GM18526 (cell line): ENCODE data around the gene ASAP2.

Experiments
- POLR2A ChIP-seq: IDR thresholded peaks from 3 replicates; pipeline ENCODE4 v1.6.1; 2011; ENCODE audit not compliant: insufficient read length; ENCODE audit errors: extremely low read depth

ASAP2 gene

GRCh38 chr2:9417725-9418124 is 211.1 kb downstream of the ASAP2 start:
- TF ChIP-seq POLR2A: no peak

- TF ChIP-seq POLR2A: no peak
Observed at GRCh38 chr2:9418746-9419145, 212.1 kb downstream of the ASAP2 start.

- no peak for TF ChIP-seq POLR2A
Observed at GRCh38 chr2:9419541-9419940, 212.9 kb downstream of the ASAP2 start.

GRCh38 chr2:9420495-9420894 is 213.9 kb downstream of the ASAP2 start:
- TF ChIP-seq POLR2A: no peak

GRCh38 chr2:9422321-9423099 is 215.9 kb downstream of the ASAP2 start:
- TF ChIP-seq POLR2A: no peak

GRCh38 chr2:9423100-9423921 is 216.7 kb downstream of the ASAP2 start, which contains the start of the genes CPSF3 and ITGB1BP1:
TSS of gene CPSF3 (plus strand) at chr2:9423654. CDS start at chr2:9423774, 120 bp downstream.
TSS of gene ITGB1BP1 (minus strand) at chr2:9423528. CDS start at chr2:9418697, 4,831 bp downstream.
- TF ChIP-seq POLR2A: peak; percentile 59

- no peak for TF ChIP-seq POLR2A
Observed at GRCh38 chr2:9423922-9424272, 217.3 kb downstream of the ASAP2 start.

- TF ChIP-seq POLR2A: no peak
Observed at GRCh38 chr2:9424447-9425164, 218.0 kb downstream of the ASAP2 start.

- no peak for TF ChIP-seq POLR2A
Observed at GRCh38 chr2:9428965-9429577, 222.5 kb downstream of the ASAP2 start.

- no peak for TF ChIP-seq POLR2A
Observed at GRCh38 chr2:9430316-9431293, 224.0 kb downstream of the ASAP2 start.

- no peak for TF ChIP-seq POLR2A
Observed at GRCh38 chr2:9434489-9434888, 227.9 kb downstream of the ASAP2 start.

- TF ChIP-seq POLR2A: no peak
Observed at GRCh38 chr2:9439536-9439935, 232.9 kb downstream of the ASAP2 start.

GRCh38 chr2:9440058-9440727 is 233.6 kb downstream of the ASAP2 start:
- no peak for TF ChIP-seq POLR2A
